ENCODE measurements around the gene PHLPP2. TPM values are rescaled to one million over a fixed set of nuclear protein-coding genes. Genes with fewer than 3 reads are reported as not detected.

The PHLPP2 gene
- total RNA-seq, 1 experiment from 2014 or later: 10.5 TPM

- no peaks in the 10 kb centered on the region for H3K9me3 Mint-ChIP-seq (ENCODE audit: unreplicated experiment)
- ChIA-PET POLR2A (no interaction called here), CTCF (no interaction called here)
- no peak overlapping the region for H3K4me3 Mint-ChIP-seq (ENCODE audit: unreplicated experiment)
- H3K36me3 Mint-ChIP-seq (ENCODE audit: insufficient read depth, unreplicated experiment): peaks cover 42% of the 10 kb centered on the region
- TF ChIP-seq CTCF (IDR thresholded peaks at IDR 0.05; ENCODE audit: unreplicated experiment): no peak
- H3K4me1 Mint-ChIP-seq (ENCODE audit: insufficient read depth, unreplicated experiment): no peaks in the 10 kb centered on the region
- no peak for DNase-seq (ENCODE audit: unreplicated experiment)
- H3K27me3 Mint-ChIP-seq (ENCODE audit: insufficient read depth, unreplicated experiment): no peaks in the 10 kb centered on the region
- no peak overlapping the region for H3K27ac Mint-ChIP-seq (ENCODE audit: low read depth, unreplicated experiment)
- intact Hi-C loops (cut with micrococcal nuclease): no loop called here
- no TSS peak for BruUV-seq (replicated peaks)
Measured at GRCh38 chr16:71671165-71671564, 53.3 kb downstream of the PHLPP2 start.

GRCh38 chr16:71670537-71670936 is 54.0 kb downstream of the PHLPP2 start:
- BruUV-seq (replicated peaks): no TSS peak
- H3K4me3 Mint-ChIP-seq (ENCODE audit: unreplicated experiment): no peak overlapping the region
- no peak for TF ChIP-seq CTCF (IDR thresholded peaks at IDR 0.05; ENCODE audit: unreplicated experiment)
- ChIA-PET CTCF (interaction anchor here (0.5 to 1.7 kb wide), 4 partner anchors 10 to 1894 kb away, joined by 3 to 5 read pairs (median 3); no protein-coding TSS in a partner anchor), POLR2A (no interaction called here)
- peaks cover 44% of the 10 kb centered on the region for H3K36me3 Mint-ChIP-seq (ENCODE audit: insufficient read depth, unreplicated experiment)
- no peak overlapping the region for H3K27ac Mint-ChIP-seq (ENCODE audit: low read depth, unreplicated experiment)
- H3K4me1 Mint-ChIP-seq (ENCODE audit: insufficient read depth, unreplicated experiment): no peaks in the 10 kb centered on the region
- no peaks in the 10 kb centered on the region for H3K9me3 Mint-ChIP-seq (ENCODE audit: unreplicated experiment)
- no peaks in the 10 kb centered on the region for H3K27me3 Mint-ChIP-seq (ENCODE audit: insufficient read depth, unreplicated experiment)
- intact Hi-C loops (cut with micrococcal nuclease): no loop called here
- DNase-seq (ENCODE audit: unreplicated experiment): no peak

- CTCF ChIA-PET: interaction anchor here (0.5 to 1.7 kb wide), 5 partner anchors 9 to 1895 kb away, joined by 3 to 5 read pairs (median 3); no protein-coding TSS in a partner anchor
- Mint-ChIP-seq H3K9me3 (ENCODE audit: unreplicated experiment) (no peaks in the 10 kb centered on the region), H3K36me3 (ENCODE audit: insufficient read depth, unreplicated experiment) (peaks cover 47% of the 10 kb centered on the region), H3K27me3 (ENCODE audit: insufficient read depth, unreplicated experiment) (no peaks in the 10 kb centered on the region), H3K4me1 (ENCODE audit: insufficient read depth, unreplicated experiment) (no peaks in the 10 kb centered on the region), H3K4me3 (ENCODE audit: unreplicated experiment) (no peak overlapping the region), H3K27ac (ENCODE audit: low read depth, unreplicated experiment) (no peak overlapping the region)
- intact Hi-C loops (cut with micrococcal nuclease): no loop called here
- no peak for DNase-seq (ENCODE audit: unreplicated experiment)
- POLR2A ChIA-PET: no interaction called here
- no peak for TF ChIP-seq CTCF (IDR thresholded peaks at IDR 0.05; ENCODE audit: unreplicated experiment)
- no TSS peak for BruUV-seq (replicated peaks)
Measured at GRCh38 chr16:71669926-71670536, 54.5 kb downstream of the PHLPP2 start.

- H3K36me3 Mint-ChIP-seq (ENCODE audit: insufficient read depth, unreplicated experiment): peaks cover 66% of the 10 kb centered on the region
- H3K9me3 Mint-ChIP-seq (ENCODE audit: unreplicated experiment): no peaks in the 10 kb centered on the region
- ChIA-PET CTCF (no interaction called here), POLR2A (no interaction called here)
- no peak for DNase-seq (ENCODE audit: unreplicated experiment)
- no peaks in the 10 kb centered on the region for H3K27me3 Mint-ChIP-seq (ENCODE audit: insufficient read depth, unreplicated experiment)
- intact Hi-C loops (cut with micrococcal nuclease): no loop called here
- BruUV-seq (replicated peaks): no TSS peak
- TF ChIP-seq CTCF (IDR thresholded peaks at IDR 0.05; ENCODE audit: unreplicated experiment): no peak
- H3K4me3 Mint-ChIP-seq (ENCODE audit: unreplicated experiment): no peak overlapping the region
- H3K27ac Mint-ChIP-seq (ENCODE audit: low read depth, unreplicated experiment): no peak overlapping the region
- no peaks in the 10 kb centered on the region for H3K4me1 Mint-ChIP-seq (ENCODE audit: insufficient read depth, unreplicated experiment)
Measured at GRCh38 chr16:71666928-71667707, 57.4 kb downstream of the PHLPP2 start.

Data from MCF 10A (cell line).